Kidney (tissue), 14 donors: ENCODE data around the gene DUS1L. TPM values are rescaled to one million over a fixed set of nuclear protein-coding genes. Genes with fewer than 3 reads are reported as not detected.

Source experiments
- DNase-seq, 5 donors: peaks; one replicate each; pipeline ENCODE4 v3.0.0-alpha.2; 2013 to 2020
- FAIRE-seq: peaks from 2 replicates; lab custom pipeline; 2012; peaks lifted over from hg19 to GRCh38; lab: Jason Lieb, UNC
- H3K27ac ChIP-seq, 2 donors: one replicate each; pipeline ENCODE4 v1.7.0; 2013; ENCODE audit warnings: low read depth in 2 of 2, low read length in 2 of 2, inconsistent platforms in 1 of 2
- H3K27me3 ChIP-seq: one replicate; pipeline ENCODE4 v1.7.1; 2013; ENCODE audit warnings: low read length, inconsistent platforms; ENCODE audit not compliant: control insufficient read depth, insufficient read depth
- H3K36me3 ChIP-seq, 3 donors: one replicate each; pipeline versions ENCODE4 v1.7.0 to v1.7.1; 2013; ENCODE audit warnings: low read length in 3 of 3, control low read depth in 1 of 3, inconsistent platforms in 1 of 3; ENCODE audit not compliant: insufficient read depth in 3 of 3, control insufficient read depth in 2 of 3
- H3K4me1 ChIP-seq, 3 donors: one replicate each; pipeline versions ENCODE4 v1.7.0 to v1.7.1; 2013; ENCODE audit warnings: low read length in 3 of 3, inconsistent platforms in 1 of 3, low read depth in 1 of 3; ENCODE audit not compliant: control insufficient read depth in 2 of 3, insufficient read depth in 2 of 3
- H3K4me3 ChIP-seq, 3 donors: one replicate each; pipeline versions ENCODE4 v1.7.0 to v1.8.1; 2013; ENCODE audit warnings: low read length in 3 of 3, control low read depth in 1 of 3, inconsistent platforms in 1 of 3
- H3K9ac ChIP-seq, 3 donors: one replicate each; pipeline versions ENCODE4 v1.7.0 to v1.7.1; 2013; ENCODE audit warnings: low read length in 3 of 3, control low read depth in 1 of 3, inconsistent platforms in 1 of 3
- H3K9me3 ChIP-seq, 3 donors: one replicate each; pipeline versions ENCODE4 v1.7.0 to v1.7.1; 2013; ENCODE audit warnings: low read length in 3 of 3, control low read depth in 1 of 3, inconsistent platforms in 1 of 3; ENCODE audit not compliant: control insufficient read depth in 2 of 3, insufficient read depth in 1 of 3
- CTCF ChIP-seq: IDR thresholded peaks from 3 replicates; pipeline ENCODE4 v1.5.1; 2012; ENCODE audit warnings: mild to moderate bottlenecking, moderate library complexity, borderline replicate concordance; ENCODE audit not compliant: insufficient read depth; ENCODE audit errors: extremely low read depth
- intact Hi-C: fragments of 100-400 bp; cut with DNase I; formaldehyde crosslinking; loops from one replicate; pipeline ENCODE4 v1.11.1; 2022
- polyA plus RNA-seq: library from polyadenylated mRNA; stranded (reverse); fragments of 350-450 nt; fragmentation: Illumina TruSeq; extraction: RNeasy Lipid Tissue Mini Kit (QIAGEN cat#74804); gene quantifications from one replicate; pipeline ENCODE4 v1.2.3, GENCODE V29; 2014; ENCODE audit warnings: low read depth, low replicate concordance; ENCODE audit not compliant: insufficient read depth
- total RNA-seq: library from RNA; stranded (reverse); fragmentation: NEBNext Ultra II Directional; extraction: Animal tissue kit (Norgen Biotek cat#: 25700); gene quantifications from one replicate; pipeline ENCODE4 v1.2.1, GENCODE V29; 2021
- donor health status: control.
- donor health status: control.
- donor health status: control.
- donor health status: control.
- donor health status: control.
- donor health status: DM: yes; HTN: yes; CAD: no.
- donor health status: Normal renal cell carcinoma (clear cell type).

Gene DUS1L
- total and polyA plus RNA-seq, 2 donors from 2014 or later, result 84.8 to 102 TPM

GRCh38 chr17:82035956-82036633 is 29.5 kb downstream of the DUS1L start:
- Histone ChIP-seq H3K9me3 (no peaks in the 10 kb centered on the region), H3K4me1 (peaks cover 3 to 19% (median 5%) of the 10 kb centered on the region in 3 donors), H3K27me3 (no peaks in the 10 kb centered on the region), H3K27ac (peak overlapping the region in 1 of 2 donors; percentile 99), H3K9ac (peak overlapping the region in 1 of 3 donors; percentile 91), H3K36me3 (peaks cover 0 to 7% (median 0%) of the 10 kb centered on the region in 3 donors), H3K4me3 (peak overlapping the region in 2 of 3 donors; percentile 41 to 84)
- FAIRE-seq (no peak), DNase-seq (no peak)
- no peak for TF ChIP-seq CTCF
- intact Hi-C loops, result loop anchor here (10.0 kb wide), 1 partner anchor 119 kb away; no protein-coding TSS in a partner anchor

GRCh38 chr17:82035488-82035887 is 30.1 kb downstream of the DUS1L start:
- H3K27me3 ChIP-seq, result no peaks in the 10 kb centered on the region

GRCh38 chr17:82034371-82035011 is 31.1 kb downstream of the DUS1L start:
- no peak for TF ChIP-seq CTCF
- no peak overlapping the region for H3K9ac ChIP-seq
- no peak for DNase-seq
- H3K36me3 ChIP-seq, result peaks cover 0 to 7% (median 0%) of the 10 kb centered on the region in 3 donors
- no peak for FAIRE-seq
- no peaks in the 10 kb centered on the region for H3K9me3 ChIP-seq
- H3K27ac ChIP-seq, result no peak overlapping the region
- no peaks in the 10 kb centered on the region for H3K27me3 ChIP-seq
- H3K4me3 ChIP-seq, result no peak overlapping the region
- intact Hi-C loops, result loop anchor here (10.0 kb wide), 1 partner anchor 120 kb away; no protein-coding TSS in a partner anchor
- peaks cover 3 to 27% (median 5%) of the 10 kb centered on the region in 3 donors for H3K4me1 ChIP-seq

More at GRCh38 chr17:82035488-82035887, 30.1 kb downstream of the DUS1L start:
- Histone ChIP-seq H3K36me3 (peaks cover 0 to 7% (median 0%) of the 10 kb centered on the region in 3 donors), H3K4me1 (peaks cover 3 to 21% (median 5%) of the 10 kb centered on the region in 3 donors), H3K9ac (no peak overlapping the region), H3K27ac (no peak overlapping the region), H3K9me3 (no peaks in the 10 kb centered on the region), H3K4me3 (peak overlapping the region in 1 of 3 donors; percentile 84)
- intact Hi-C loops, result loop anchor here (10.0 kb wide), 1 partner anchor 119 kb away; no protein-coding TSS in a partner anchor
- no peak for FAIRE-seq
- no peak for TF ChIP-seq CTCF
- no peak for DNase-seq
